Upper lobe of left lung (tissue), 4 donors: ENCODE measurements around the gene ABCA12.

ENCODE experiments used
- CTCF ChIP-seq, 6 experiments: fragments of 450-650 bp in 4 of 6; fragments of 200-600 bp in 2 of 6; sonication (generic) in 2 of 6; IDR thresholded peaks; one replicate each; pipeline ENCODE4 v1.5.1; 2016 to 2019; ENCODE audit warnings: antibody characterized with exemption in 6 of 6
- EP300 ChIP-seq, 4 donors: sonication (generic); formaldehyde crosslinking; IDR thresholded peaks; one replicate each; pipeline ENCODE4 v1.5.1; 2017; ENCODE audit warnings: antibody characterized with exemption in 4 of 4, control low read depth in 2 of 4
- POLR2A ChIP-seq, 4 donors: fragments of 450-650 bp; IDR thresholded peaks; one replicate each; pipeline ENCODE4 v1.5.1; 2016 to 2017; ENCODE audit warnings: antibody characterized with exemption in 4 of 4, mild to moderate bottlenecking in 2 of 4

GRCh38 chr2:215171796-215172195 is 33.4 kb upstream of the ABCA12 start:
- TF ChIP-seq EP300 (IDR thresholded peaks at IDR 0.05) (no peak), CTCF (IDR thresholded peaks at IDR 0.05) (no peak), POLR2A (IDR thresholded peaks at IDR 0.05) (no peak)
